ENCODE data around the gene AKR1C8.

DNA sequence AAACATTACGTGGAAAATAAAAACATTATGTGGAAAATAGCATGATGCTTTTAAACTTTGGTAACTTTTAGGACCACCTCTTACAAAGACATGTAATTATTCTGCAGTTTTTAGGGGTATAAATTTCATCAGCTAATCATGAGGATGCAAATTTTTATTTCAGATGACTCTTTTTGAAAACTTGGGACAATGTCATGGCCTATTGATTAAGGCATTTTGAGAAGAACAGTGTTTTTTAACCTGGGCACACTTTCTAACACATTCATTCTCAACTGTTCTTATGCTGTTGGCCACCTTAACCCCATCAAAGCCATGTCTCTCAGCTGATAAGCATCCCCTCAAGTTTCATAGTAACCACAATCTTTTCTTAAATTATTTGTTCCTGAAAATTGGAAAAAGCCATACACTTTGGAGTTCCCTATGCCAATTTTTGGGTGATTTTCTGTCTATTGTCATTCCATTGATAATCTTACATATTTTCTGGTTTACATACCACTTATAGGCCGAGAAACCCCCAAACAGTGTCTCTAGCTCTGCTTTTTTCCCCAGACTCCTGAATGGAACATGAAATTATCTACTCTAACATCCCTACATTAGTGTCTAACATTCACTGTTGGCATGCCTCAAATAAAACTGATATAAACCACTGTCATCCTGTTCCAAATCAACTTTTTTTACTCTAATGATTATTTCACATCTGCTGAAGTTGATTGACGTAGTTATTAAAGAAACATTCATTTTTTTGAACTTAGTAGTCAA, 76.1 kb downstream of the AKR1C8 start:
- TF ChIP-seq, protein P1, sequence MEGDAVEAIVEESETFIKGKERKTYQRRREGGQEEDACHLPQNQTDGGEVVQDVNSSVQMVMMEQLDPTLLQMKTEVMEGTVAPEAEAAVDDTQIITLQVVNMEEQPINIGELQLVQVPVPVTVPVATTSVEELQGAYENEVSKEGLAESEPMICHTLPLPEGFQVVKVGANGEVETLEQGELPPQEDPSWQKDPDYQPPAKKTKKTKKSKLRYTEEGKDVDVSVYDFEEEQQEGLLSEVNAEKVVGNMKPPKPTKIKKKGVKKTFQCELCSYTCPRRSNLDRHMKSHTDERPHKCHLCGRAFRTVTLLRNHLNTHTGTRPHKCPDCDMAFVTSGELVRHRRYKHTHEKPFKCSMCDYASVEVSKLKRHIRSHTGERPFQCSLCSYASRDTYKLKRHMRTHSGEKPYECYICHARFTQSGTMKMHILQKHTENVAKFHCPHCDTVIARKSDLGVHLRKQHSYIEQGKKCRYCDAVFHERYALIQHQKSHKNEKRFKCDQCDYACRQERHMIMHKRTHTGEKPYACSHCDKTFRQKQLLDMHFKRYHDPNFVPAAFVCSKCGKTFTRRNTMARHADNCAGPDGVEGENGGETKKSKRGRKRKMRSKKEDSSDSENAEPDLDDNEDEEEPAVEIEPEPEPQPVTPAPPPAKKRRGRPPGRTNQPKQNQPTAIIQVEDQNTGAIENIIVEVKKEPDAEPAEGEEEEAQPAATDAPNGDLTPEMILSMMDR (conservative IDR thresholded peaks at IDR 0.05) = no peak
- no peak for TF ChIP-seq ZFX (IDR thresholded peaks at IDR 0.05)

Data from C4-2B (cell line).